NOMO-1 treated with DMSO at 0.1 percent for 48 hours (cell line): ENCODE results near the gene KTN1.

Experiments used
- DNase-seq: peaks from one replicate; lab custom pipeline; 2025; ENCODE audit not compliant: unreplicated experiment; lab: John Stamatoyannopoulos, UW

The KTN1 gene

DNA sequence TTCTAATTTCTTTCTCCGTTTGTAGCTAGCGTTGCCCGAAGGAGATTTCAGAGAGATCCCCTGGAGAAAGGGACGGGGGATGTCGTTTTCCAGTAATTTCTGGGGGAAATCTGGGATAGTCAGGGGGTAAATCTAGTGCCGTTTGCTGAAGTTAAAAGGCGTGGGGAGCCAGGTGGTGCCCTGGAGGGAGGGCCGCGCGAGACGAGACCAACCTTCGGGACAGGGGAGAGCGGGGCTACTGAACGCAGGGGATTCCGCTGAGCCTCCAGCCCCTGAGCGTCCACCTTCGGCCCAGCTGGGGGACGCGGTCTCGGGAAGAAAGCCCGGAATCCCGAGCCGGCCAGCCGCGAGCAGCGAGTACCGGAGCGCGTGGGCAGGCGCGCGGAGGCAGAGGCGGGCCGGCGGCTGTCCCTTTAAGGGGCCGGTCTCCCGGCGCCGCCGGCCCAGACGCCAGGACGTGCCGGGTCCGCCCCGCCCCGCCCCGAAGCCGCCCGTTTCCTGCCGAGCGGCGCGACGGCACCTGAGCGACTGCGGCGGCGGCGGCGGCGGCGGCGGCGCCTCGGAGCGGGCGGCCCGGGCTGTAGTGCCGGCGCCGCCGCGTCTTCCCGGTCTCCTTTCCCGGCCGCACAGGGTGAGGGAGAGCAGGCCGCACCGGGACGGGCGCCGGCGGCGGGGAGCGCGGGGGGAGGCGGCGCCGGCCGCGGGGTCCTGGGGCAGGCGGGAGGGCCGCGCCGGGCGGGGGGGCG lies at the start of gene KTN1:
TSS of gene KTN1 (plus strand) at position 484 of the 746 bp plus-strand sequence. CDS start 31,842 bp downstream, outside the sequence.
- DNase-seq: peak; percentile 72

DNA sequence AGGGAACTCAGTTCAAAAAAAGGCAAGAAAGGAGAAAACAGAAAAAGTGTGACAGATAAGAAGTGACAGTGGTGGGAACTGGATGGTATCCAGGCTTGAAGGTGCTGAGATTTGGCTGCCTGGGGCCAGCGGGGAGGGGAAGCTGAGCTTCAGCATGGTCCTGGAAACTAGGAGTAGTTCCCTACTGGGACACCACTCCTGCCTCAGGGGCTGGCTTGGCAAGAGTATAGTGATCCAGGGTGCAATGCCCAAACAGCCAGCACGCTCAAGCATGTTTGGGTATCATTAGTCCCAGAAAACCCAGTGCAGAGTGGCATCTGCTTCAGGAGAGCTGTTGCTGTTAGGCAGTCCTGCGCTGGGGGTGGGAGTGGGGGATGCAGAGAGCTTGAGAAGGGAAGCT lies 49.5 kb upstream of the KTN1 start:
- DNase-seq: no peak

DNA sequence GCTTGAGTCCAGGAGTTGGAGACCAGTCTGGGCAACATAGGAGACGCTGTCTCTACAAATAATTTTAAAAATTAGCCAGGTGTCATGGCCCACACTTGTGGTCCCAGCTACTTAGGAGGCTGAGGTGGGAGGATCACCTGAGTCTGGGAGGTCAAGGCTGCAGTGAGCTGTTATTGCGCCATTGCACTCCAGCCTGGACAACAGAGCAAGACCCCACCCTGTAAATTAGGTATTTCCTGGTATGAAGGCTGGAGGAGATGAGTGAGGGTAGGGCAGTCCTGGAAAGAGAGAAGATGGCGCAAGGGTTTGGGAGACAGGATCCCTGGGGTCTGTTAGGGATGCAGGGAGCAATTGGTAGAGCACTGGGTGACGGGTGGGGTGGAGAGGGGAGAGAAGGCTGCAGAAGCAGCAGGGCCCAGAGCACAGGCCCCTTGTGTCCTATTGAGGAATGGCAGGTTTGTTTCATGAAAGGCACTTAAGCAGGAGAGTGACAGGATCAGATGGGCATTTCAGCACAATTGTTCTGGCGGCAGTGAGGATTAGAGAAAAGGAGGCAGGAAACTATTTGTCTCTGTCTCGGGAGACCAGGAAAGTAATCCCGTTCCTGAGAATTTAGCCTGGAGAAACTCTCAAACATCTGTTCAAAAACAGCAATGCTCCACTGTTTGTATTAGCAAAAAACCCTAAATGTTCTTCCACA lies 47.2 kb upstream of the KTN1 start:
- no peak for DNase-seq

DNA sequence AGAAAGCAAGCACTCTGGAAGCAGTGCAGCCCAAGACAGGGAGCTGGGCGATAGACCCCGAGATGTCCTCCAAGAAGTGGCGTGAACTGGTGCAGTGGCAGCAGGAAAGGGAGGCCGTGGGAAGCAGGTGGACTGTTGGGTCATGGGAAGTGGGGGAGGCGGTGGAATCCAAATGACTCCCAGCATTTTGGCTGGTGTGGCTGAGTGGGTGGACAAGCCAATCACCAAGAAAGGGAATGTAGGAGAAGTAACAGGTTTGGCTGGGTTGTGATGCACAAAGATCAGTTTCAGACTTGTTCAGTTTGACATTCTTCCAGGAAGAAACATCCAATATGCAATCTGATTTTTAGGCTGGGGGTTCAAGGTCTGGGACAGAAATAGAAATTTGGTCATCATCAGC lies 46.0 kb upstream of the KTN1 start:
- no peak for DNase-seq

- no peak for DNase-seq
Observed at GRCh38 chr14:55535516-55536203, 44.3 kb upstream of the KTN1 start.

DNA sequence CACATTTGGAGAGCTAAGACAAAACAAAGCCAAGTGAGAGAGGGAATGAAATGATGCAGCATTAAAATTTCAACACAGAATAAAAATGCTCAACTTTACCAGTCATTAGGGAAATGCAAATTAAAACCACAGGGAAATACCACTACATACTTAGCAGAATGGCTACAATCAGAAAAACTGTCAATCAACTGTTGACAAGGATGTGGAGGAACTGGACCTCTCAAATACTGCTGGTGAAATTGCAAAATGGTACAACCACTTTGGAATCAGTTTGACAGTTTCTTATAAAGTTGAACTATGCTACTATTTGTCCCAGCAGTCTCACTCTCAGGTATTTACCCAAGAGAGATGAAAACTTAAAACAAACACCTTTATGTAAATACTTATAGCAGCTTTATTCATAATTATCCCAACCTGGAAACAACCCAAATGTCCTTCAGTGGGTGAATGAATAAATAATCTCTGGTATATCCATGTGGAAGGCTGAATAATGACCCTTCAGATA lies 43.8 kb upstream of the KTN1 start:
- DNase-seq: no peak

DNA sequence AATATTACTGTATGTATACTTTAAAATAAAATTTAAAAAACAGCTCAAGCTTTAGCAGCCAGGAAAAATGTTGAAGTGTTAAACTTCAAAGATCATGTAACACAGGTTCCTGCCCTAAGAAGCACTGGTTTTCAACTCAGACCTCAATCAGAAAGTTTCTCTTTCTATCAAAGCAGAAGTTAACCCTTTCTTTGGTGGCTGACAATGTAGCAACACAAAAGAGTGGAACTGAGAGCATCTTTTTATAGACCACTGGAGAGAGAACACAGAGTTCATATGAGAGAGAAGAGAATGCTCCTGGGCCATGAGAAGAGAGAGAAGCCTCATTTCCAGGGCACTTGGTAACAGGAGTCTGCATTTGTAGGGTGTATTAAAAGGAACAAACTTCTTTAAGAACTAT lies 42.2 kb upstream of the KTN1 start:
- no peak for DNase-seq

DNA sequence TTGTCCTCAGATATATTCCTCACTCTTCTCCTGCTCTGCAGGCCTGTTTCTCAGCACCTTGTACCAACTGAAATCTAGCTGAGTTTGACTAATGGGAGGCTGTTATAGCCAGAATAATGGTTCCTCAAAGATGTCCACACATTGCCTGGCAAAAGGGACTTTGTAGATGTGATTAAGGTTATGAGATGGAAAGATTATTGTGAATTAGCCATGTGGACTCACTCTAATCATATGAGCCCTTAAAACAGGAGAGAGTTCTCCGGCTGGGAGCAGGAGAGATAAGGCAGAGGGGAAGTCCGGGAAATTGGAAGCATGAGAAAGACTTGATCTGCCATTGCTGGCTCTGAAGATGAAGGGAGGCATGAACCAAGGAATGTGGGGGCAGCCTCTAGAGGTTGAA lies 40.0 kb upstream of the KTN1 start:
- DNase-seq: no peak

GRCh38 chr14:55540847-55541773 lies 38.9 kb upstream of the KTN1 start:
- DNase-seq: no peak

- no peak for DNase-seq
Observed at GRCh38 chr14:55545779-55546178, 34.2 kb upstream of the KTN1 start.

DNA sequence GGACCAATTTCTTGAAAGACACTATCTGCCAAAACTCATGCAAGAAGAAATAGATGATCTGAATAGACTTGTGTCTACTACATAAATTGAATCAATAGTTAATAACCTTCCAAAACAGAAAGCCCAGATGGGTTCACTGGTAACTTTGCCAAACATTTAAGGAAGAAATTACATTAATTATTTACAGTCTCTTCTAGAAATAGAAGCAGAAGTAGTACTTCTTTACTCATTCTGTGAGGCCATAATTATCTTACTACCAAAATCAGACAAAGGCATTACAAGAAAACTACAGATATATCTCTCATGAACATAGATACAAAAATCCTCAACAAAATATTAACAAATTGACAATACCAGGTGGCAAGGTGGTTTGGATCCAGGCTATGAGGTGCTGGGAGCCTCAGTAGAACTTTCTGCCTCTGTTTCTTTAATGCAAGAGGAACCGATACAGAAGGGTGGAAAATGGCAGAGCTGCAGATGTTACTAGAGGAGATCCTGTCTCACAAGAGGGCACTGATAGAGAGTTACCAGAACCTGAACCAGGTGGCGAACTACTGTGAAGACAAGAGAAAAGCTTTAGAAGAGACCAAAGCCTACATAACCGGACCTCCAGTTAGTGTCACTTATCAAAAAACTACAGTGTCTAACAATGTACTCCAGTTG lies 33.7 kb upstream of the KTN1 start:
- peak; percentile 41 for DNase-seq

DNA sequence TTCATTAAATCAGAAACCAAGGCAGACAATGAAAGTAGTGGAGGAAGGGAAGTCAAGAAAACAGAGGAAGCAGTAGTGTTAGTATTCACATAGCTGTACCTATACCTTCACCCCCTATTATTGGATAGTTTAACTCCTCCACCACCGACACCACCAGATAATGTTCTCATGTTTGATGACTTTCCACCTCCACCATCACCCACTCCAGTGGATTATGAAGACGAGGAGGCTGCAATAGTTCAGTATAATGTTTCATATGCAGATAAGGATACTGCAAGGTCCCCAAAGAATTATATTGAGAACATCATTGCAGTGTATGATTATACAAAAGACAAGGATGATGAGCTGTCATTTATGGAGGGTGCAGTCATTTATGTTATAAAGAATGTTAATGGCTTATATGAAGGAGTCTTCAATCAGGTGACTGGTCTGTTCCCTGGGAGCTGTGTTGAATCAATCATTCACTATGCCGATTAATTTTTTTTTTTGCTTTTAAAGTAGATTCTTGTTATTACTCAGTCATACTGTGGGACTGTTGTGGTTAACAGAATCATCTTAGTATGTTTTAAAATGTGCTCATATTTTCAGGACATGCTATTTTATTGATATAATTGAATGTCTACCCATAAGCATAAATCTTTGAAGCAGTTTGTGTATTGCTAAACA lies 32.2 kb upstream of the KTN1 start:
- DNase-seq: no peak

DNA sequence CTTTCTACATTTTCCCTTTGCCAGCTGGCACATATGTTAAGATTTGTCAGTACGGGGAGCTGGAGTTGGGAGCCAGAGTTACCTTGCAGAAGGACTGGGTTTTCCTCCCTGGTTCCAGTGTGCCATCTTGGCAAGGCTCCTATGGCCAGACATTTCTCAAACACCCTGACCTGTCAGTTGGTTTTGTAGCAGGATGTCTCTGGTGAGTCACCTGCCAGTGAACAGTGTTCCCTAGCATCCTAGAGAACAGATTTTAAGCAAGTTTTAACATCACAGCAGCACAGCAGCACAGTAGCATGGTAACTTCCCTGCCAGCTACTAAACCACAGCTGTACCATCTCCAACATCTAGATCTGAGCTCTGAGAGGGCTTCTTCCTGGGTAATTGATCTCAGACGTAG lies 26.2 kb upstream of the KTN1 start:
- DNase-seq: no peak

- no peak for DNase-seq
Observed at GRCh38 chr14:55556929-55557623, 22.9 kb upstream of the KTN1 start.

DNA sequence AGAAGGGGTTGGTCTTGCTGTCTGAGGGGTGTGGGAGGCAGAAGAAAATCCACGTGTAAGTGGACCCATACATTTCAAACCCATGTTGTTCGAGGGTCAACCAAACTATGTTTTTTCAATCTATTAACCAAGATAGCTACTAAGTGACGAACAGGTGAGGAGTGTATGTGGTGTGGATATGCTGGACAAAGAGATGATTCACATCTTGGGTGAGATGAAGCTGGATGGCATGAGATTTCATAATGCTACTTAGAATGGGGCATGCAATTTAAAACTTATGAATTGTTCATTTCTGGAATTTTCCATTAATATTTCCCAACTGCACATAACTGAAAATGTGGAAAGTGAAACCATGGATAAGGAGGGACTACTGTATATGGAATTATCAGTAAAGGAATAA lies 17.9 kb upstream of the KTN1 start:
- no peak for DNase-seq

DNA sequence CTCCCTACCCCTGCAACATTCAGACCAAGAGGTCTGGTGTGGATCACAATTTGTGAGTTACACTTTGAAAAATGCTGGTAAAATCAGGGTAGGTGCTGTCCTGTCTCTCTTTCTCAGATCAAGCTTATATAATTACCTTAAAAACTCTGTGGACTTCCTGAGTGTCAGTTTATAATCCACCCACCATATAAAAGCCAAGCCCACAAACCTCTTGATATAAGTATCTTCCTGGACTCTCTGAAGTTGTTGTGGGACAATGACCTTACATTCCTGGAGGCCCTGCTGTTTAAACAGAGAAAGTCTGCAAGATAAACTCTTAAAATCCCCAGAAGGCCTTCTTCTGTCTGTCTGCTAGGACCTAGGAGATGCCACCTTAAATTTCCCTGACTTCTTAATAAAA lies 11.4 kb upstream of the KTN1 start:
- DNase-seq: no peak

DNA sequence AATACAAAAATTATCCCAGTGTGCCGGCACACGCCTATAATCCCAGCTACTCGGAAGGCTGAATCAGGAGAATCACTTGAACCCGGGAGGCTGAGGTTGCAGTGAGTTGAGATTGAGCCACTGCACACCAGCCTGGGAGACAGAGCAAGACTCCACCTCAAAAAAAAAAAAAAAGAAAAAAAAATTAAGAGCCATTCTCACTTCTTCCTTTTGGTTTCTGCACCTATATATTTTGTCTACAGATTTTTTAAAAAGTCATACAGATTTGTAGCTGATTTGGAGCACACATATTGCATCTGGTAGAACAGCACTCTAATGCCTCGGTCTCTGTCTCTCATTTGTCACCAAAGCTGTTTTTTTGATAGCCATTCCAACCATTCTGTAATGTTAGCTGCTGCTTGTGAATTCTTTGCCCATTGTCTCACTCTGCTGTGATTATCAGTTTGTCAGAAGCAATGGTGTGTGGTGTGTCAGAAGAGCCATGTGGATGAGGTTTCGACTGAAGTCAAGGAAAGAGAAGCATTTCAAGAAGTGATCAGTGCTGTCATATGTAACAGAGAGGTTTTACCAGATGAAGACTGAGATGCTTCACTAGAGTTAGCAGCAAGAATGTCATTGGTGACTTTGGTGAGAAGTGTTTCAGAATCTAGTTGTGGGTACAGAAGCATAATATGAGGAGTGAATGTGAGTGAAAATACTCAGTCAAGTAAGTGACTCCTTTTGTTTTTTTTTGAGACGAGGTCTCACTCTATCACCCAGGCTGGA lies 8.7 kb upstream of the KTN1 start:
- DNase-seq: no peak

DNA sequence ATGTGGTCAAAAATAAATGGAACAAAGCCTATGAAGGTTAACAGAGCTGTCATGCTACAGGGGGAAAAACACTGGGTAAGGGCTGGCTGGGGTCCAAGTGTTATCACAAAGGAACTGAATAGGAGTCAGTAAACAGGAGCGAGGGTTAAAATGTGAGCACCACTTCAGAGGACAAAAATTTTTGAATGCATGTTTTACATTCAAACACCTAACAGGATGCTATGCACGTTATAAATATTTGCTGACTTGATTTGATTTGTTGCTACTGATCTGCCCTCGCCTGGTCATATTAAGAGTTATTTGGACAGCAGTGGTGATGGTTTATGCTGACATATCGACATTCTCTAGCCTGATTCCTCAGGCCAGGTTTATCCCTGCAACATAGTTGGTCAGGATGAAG lies 7.4 kb upstream of the KTN1 start:
- no peak for DNase-seq
